A673 (cell line): ENCODE data around the gene MICAL2.

ENCODE experiments used
- EZH2 ChIP-seq: fragments of 200-600 bp; sonication (generic); IDR thresholded peaks from 2 replicates; pipeline ENCODE4 v1.6.1; 2017; ENCODE audit warnings: borderline replicate concordance, low read depth, mild to moderate bottlenecking, mixed read lengths, antibody characterized with exemption, low read length; ENCODE audit not compliant: poor library complexity, severe bottlenecking
- TF ChIP-seq, protein P1 (sequence below): fragments of 300-800, 200-600 bp; sonication (generic); conservative IDR thresholded peaks from 2 replicates; pipeline ENCODE4 v1.5.1; 2017; ENCODE audit warnings: low read depth, mild to moderate bottlenecking, antibody characterized with exemption, low read length, moderate library complexity, mixed read lengths

DNA sequence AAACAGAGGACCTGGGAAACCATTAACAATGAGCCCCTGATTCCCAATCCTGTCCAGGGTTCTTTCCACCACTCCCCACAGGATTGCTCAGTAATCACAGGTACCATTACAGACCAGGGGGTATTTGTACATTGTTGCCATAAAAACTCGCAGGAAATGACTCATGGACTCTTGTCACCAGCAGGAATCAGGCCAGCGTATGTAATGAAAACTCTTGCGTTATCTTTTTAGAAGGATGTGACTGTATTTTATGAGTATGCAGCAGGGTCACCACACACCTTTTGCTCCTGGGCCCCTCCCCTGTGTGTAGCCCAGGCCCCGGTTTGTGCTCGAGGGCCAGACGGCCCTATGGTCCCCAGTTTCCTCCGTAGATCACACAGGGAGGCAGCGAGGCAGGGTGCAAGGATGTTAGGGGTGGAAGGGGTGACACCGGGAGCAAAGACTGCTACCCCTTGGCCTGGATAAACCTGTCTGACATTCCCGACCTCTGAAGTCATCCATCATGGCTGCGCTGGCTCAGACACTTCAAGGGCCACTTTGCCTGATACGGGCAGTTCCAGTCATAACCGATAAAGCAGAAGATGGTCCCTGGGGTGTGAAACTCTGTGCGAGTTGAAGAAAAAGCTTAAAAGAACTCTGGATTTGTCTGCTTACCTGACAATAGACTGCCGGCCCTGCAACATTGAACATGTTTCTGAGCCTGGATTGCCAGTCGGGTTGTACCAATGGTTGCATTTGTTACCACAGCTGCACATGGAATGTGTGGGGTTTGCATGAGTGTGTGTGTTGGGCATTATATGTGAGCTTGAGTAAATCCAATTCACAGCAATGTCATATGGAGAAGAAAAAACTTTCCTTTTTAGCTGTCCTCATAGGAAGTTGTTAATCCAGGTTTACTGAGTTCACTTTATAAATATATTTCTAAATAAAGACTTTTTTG lies 56.9 kb downstream of the MICAL2 start:
- TF ChIP-seq, protein P1, sequence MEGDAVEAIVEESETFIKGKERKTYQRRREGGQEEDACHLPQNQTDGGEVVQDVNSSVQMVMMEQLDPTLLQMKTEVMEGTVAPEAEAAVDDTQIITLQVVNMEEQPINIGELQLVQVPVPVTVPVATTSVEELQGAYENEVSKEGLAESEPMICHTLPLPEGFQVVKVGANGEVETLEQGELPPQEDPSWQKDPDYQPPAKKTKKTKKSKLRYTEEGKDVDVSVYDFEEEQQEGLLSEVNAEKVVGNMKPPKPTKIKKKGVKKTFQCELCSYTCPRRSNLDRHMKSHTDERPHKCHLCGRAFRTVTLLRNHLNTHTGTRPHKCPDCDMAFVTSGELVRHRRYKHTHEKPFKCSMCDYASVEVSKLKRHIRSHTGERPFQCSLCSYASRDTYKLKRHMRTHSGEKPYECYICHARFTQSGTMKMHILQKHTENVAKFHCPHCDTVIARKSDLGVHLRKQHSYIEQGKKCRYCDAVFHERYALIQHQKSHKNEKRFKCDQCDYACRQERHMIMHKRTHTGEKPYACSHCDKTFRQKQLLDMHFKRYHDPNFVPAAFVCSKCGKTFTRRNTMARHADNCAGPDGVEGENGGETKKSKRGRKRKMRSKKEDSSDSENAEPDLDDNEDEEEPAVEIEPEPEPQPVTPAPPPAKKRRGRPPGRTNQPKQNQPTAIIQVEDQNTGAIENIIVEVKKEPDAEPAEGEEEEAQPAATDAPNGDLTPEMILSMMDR = no peak
- no peak for TF ChIP-seq EZH2
